ENCODE results near the gene OR14K1. TPM values are rescaled to one million over a fixed set of nuclear protein-coding genes. Genes with fewer than 3 reads are reported as not detected.
"Not testable (repeated sequence)": the region's sequence is repeated elsewhere in the genome, so short reads cannot be mapped to it uniquely, and the experiment has no call there.

The OR14K1 gene
- total RNA-seq = not detected

GRCh38 chr1:247738315-247738714 lies at the start of gene OR14K1:
TSS of gene OR14K1 (plus strand) at chr1:247738615. CDS start at chr1:247738615, 0 bp downstream.
- no peak for ATAC-seq

- no peak for ATAC-seq
These were observed 37.1 kb upstream of the OR14K1 start for GRCh38 chr1:247701338-247701737.

GRCh38 chr1:247710681-247711080 lies 27.7 kb upstream of the OR14K1 start:
- ATAC-seq = not testable (repeated sequence)

- no peak for ATAC-seq
These were observed 24.7 kb upstream of the OR14K1 start for GRCh38 chr1:247713753-247714152.

GRCh38 chr1:247716546-247716945 lies 21.9 kb upstream of the OR14K1 start, which contains the start of gene OR6F1:
TSS of gene OR6F1 (minus strand) at chr1:247716646. CDS start at chr1:247712755, 3,891 bp downstream.
- no peak for ATAC-seq

- no peak for ATAC-seq
These were observed 17.2 kb upstream of the OR14K1 start for GRCh38 chr1:247721222-247721621.

GRCh38 chr1:247740721-247741120 lies 2.3 kb downstream of the OR14K1 start:
- ATAC-seq = no peak

GRCh38 chr1:247741756-247742155 lies 3.3 kb downstream of the OR14K1 start:
- no peak for ATAC-seq

GRCh38 chr1:247742215-247742760 lies 3.9 kb downstream of the OR14K1 start:
- ATAC-seq = not testable (repeated sequence)

GRCh38 chr1:247746391-247746935 lies 8.0 kb downstream of the OR14K1 start:
- ATAC-seq = no peak

- ATAC-seq = no peak
These were observed 9.2 kb downstream of the OR14K1 start for GRCh38 chr1:247747616-247748015.

- ATAC-seq = no peak
These were observed 9.6 kb downstream of the OR14K1 start, which contains the start of gene OR14A2 for GRCh38 chr1:247748041-247748440. TSS of gene OR14A2 (minus strand) at chr1:247748141.

- ATAC-seq = no peak
These were observed 11.5 kb downstream of the OR14K1 start for GRCh38 chr1:247749870-247750269.

GRCh38 chr1:247754311-247754710 lies 15.9 kb downstream of the OR14K1 start:
- ATAC-seq = not testable (repeated sequence)

- ATAC-seq = no peak
These were observed 22.0 kb downstream of the OR14K1 start, which contains the start of gene OR1C1 for GRCh38 chr1:247760456-247760855. TSS of gene OR1C1 (minus strand) at chr1:247760556. CDS start at chr1:247758406, 2,150 bp downstream.

GRCh38 chr1:247769603-247770002 lies 31.2 kb downstream of the OR14K1 start:
- ATAC-seq = no peak

Other genes with a start within 250 kb of the OR14K1 start
- not detected for gene OR2C3, start 202.2 kb upstream of the OR14K1 start, total RNA-seq
- gene GCSAML, start 189.5 kb upstream of the OR14K1 start, total RNA-seq = not detected
- not detected for gene OR2G2, start 150.3 kb upstream of the OR14K1 start, total RNA-seq
- not detected for gene OR2G3, start 133.0 kb upstream of the OR14K1 start, total RNA-seq
- gene OR13G1, start 58.9 kb upstream of the OR14K1 start, total RNA-seq = not detected
- not detected for gene OR6F1, start 22.0 kb upstream of the OR14K1 start, total RNA-seq
- not detected for gene OR14A2, start 9.5 kb downstream of the OR14K1 start, total RNA-seq
- not detected for gene OR1C1, start 21.9 kb downstream of the OR14K1 start, total RNA-seq
- not detected for gene OR14A16, start 85.5 kb downstream of the OR14K1 start, total RNA-seq
- not detected for gene OR11L1, start 103.3 kb downstream of the OR14K1 start, total RNA-seq
- gene TRIM58, start 118.6 kb downstream of the OR14K1 start, total RNA-seq = 0.20 TPM
- not detected for gene OR2W3, start 157.0 kb downstream of the OR14K1 start, total RNA-seq
- not detected for gene OR2T8, start 181.6 kb downstream of the OR14K1 start, total RNA-seq
- not detected for gene OR2AJ1, start 186.3 kb downstream of the OR14K1 start, total RNA-seq
- gene OR2L8, start 210.2 kb downstream of the OR14K1 start, total RNA-seq = not detected
- not detected for gene OR2AK2, start 226.6 kb downstream of the OR14K1 start, total RNA-seq